ENCODE measurements around the gene PLCG1. TPM values are rescaled to one million over a fixed set of nuclear protein-coding genes. Genes with fewer than 3 reads are reported as not detected.

The PLCG1 gene
- polyA plus RNA-seq, 2 of the 4 experiments (the other 2 are of a cell fraction) = 22.0 to 65.0 TPM

DNA sequence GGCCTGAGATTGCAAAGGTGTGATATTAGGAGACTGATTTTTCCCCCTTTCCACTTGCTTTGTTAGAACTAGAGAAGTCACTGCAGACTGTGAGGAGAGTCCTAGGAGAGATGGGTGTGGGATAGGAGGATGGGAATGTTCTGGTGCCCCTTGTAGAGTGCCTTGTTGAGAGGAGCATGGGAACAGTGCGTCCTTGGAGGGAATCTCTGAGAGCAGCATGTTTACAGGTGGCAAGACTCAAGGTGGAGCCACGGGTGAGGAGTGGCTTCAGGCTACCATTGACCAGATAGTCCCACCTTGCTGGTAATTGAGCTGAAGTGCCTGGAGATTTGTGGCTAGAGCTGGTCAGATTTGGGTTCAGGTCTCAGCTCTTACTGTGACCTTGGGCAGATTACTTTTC, 6.0 kb downstream of the PLCG1 start:
- ATAC-seq (no peak), FAIRE-seq (no peak), DNase-seq (ENCODE audit: low read depth in 1 of 2, low spot score in 1 of 2) (no peak)
- ChIA-PET POLR2A (no interaction called here), CTCF (interaction anchor here (1.1 to 1.7 kb wide), 3 partner anchors 30 to 197 kb away, joined by 3 to 5 read pairs (median 4); partner anchors contain the start of gene LPIN3)
- TF ChIP-seq ZFP36 (IDR thresholded peaks at IDR 0.05; ENCODE audit: borderline replicate concordance, partially characterized antibody) (no peak), FOXS1 (CRISPR knock-in tag; IDR thresholded peaks at IDR 0.05) (no peak), MAZ (IDR thresholded peaks at IDR 0.05; ENCODE audit: borderline replicate concordance, low read depth, low read length) (no peak), TFCP2L1 (CRISPR knock-in tag; IDR thresholded peaks at IDR 0.05) (no peak)
- WGBS (ENCODE audit: missing lambda C conversion rate) = 92% methylated on average over 2 of the region's 2 CpGs
- Histone ChIP-seq H3K9me3 (no peaks in the 10 kb centered on the region), H3K4me3 (no peak overlapping the region), H3K27ac (no peak overlapping the region), H3K4me2 (no peak overlapping the region), H3K4me1 (peaks cover 5% of the 10 kb centered on the region)

DNA sequence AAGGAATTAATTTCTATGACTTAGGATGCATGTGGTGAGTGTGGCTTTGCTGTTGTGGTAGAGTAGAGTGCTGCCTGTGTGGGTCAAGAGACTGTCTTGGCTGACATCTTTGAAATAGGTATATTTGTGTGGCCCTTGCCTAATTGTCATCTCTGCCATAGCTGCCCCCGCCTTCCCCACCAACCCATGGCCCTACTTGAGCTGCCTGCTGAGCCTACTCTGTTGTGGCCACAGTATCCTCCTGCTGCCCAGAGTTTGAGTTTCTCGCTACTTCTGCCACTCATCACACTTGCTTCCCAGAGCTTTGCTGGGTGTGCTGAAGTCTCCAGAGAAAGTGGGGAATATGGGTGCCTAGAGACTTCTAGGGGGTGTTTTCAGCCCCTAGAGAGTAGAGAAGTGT, 8.0 kb downstream of the PLCG1 start:
- 0 out of 3 replicates have a peak, but pooled peaks cover 8% of the 10 kb centered on the region for H3K4me1 ChIP-seq
- no peak for ATAC-seq
- ChIA-PET CTCF (interaction anchor here (0.6 to 3.4 kb wide), 9 partner anchors 10 to 199 kb away, joined by 3 to 22 read pairs (median 3); no protein-coding TSS in a partner anchor), POLR2A (no interaction called here)
- no peak overlapping the region for H3K4me3 ChIP-seq
- WGBS (ENCODE audit: missing lambda C conversion rate) = 96% methylated on average over 2 of the region's 2 CpGs
- H3K9me3 ChIP-seq = no peaks in the 10 kb centered on the region
- H3K27ac ChIP-seq = no peak overlapping the region
- H3K4me2 ChIP-seq = no peak overlapping the region
- TF ChIP-seq HEYL (CRISPR knock-in tag; IDR thresholded peaks at IDR 0.05) (no peak), NPAS2 (CRISPR knock-in tag; IDR thresholded peaks at IDR 0.05; ENCODE audit: borderline replicate concordance) (no peak), EHF (CRISPR knock-in tag; IDR thresholded peaks at IDR 0.05) (no peak), CHD2 (IDR thresholded peaks at IDR 0.05; ENCODE audit: low read length, partially characterized antibody) (no peak), MAFK (IDR thresholded peaks at IDR 0.05; ENCODE audit: partially characterized antibody) (no peak), ZNF302 (CRISPR knock-in tag; IDR thresholded peaks at IDR 0.05) (no peak), MYC (IDR thresholded peaks at IDR 0.05; ENCODE audit: borderline replicate concordance, low read length) (no peak), POLR2AphosphoS2 (conservative IDR thresholded peaks at IDR 0.05; ENCODE audit: low read length) (no peak), ZFP36 (IDR thresholded peaks at IDR 0.05; ENCODE audit: borderline replicate concordance, partially characterized antibody) (no peak), FOSB (CRISPR knock-in tag; IDR thresholded peaks at IDR 0.05) (no peak), CEBPB (IDR thresholded peaks at IDR 0.05) (no peak), EP300 (IDR thresholded peaks at IDR 0.05) (no peak), EHMT2 (IDR thresholded peaks at IDR 0.05; ENCODE audit: low read depth) (no peak), CBX2 (IDR thresholded peaks at IDR 0.05; ENCODE audit: borderline replicate concordance, low read depth) (no peak), RCOR1 (IDR thresholded peaks at IDR 0.05; ENCODE audit: low read depth, low read length) (no peak), FOSL2 (IDR thresholded peaks at IDR 0.05) (no peak), FOSL2 (CRISPR knock-in tag; IDR thresholded peaks at IDR 0.05) (no peak)
- TF ChIP-seq, protein P1, sequence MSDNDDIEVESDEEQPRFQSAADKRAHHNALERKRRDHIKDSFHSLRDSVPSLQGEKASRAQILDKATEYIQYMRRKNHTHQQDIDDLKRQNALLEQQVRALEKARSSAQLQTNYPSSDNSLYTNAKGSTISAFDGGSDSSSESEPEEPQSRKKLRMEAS (IDR thresholded peaks at IDR 0.05) = no peak
- TF ChIP-seq, protein P2, sequence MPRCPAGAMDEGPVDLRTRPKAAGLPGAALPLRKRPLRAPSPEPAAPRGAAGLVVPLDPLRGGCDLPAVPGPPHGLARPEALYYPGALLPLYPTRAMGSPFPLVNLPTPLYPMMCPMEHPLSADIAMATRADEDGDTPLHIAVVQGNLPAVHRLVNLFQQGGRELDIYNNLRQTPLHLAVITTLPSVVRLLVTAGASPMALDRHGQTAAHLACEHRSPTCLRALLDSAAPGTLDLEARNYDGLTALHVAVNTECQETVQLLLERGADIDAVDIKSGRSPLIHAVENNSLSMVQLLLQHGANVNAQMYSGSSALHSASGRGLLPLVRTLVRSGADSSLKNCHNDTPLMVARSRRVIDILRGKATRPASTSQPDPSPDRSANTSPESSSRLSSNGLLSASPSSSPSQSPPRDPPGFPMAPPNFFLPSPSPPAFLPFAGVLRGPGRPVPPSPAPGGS (IDR thresholded peaks at IDR 0.05) = no peak
- TF ChIP-seq, protein P3, sequence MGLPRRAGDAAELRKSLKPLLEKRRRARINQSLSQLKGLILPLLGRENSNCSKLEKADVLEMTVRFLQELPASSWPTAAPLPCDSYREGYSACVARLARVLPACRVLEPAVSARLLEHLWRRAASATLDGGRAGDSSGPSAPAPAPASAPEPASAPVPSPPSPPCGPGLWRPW (IDR thresholded peaks at IDR 0.05) = no peak
- FAIRE-seq = no peak
- DNase-seq (ENCODE audit: low read depth in 1 of 2, low spot score in 1 of 2) = no peak
